Choroid plexus epithelial cell (primary cell): ENCODE data around the gene CRADD.

Experiments used
- DNase-seq: peaks from one replicate; pipeline ENCODE4 v3.0.0-alpha.2; 2010; ENCODE audit warnings: low read depth
- H3K4me3 ChIP-seq: 2 replicates; pipeline ENCODE4 v1.5.1; 2011; ENCODE audit warnings: low read depth, mild to moderate bottlenecking, control low read depth, low read length, moderate library complexity
- TF ChIP-seq, protein P1 (sequence below): conservative IDR thresholded peaks from 2 replicates; pipeline ENCODE4 v1.5.1; 2011; ENCODE audit warnings: low read depth, mild to moderate bottlenecking, control low read depth, inconsistent platforms, low read length, moderate library complexity

CRADD gene

GRCh38 chr12:93855261-93855660 is 178.1 kb downstream of the CRADD start:
- H3K4me3 ChIP-seq = no peak overlapping the region
- no peak for DNase-seq
- TF ChIP-seq, protein P1, sequence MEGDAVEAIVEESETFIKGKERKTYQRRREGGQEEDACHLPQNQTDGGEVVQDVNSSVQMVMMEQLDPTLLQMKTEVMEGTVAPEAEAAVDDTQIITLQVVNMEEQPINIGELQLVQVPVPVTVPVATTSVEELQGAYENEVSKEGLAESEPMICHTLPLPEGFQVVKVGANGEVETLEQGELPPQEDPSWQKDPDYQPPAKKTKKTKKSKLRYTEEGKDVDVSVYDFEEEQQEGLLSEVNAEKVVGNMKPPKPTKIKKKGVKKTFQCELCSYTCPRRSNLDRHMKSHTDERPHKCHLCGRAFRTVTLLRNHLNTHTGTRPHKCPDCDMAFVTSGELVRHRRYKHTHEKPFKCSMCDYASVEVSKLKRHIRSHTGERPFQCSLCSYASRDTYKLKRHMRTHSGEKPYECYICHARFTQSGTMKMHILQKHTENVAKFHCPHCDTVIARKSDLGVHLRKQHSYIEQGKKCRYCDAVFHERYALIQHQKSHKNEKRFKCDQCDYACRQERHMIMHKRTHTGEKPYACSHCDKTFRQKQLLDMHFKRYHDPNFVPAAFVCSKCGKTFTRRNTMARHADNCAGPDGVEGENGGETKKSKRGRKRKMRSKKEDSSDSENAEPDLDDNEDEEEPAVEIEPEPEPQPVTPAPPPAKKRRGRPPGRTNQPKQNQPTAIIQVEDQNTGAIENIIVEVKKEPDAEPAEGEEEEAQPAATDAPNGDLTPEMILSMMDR = no peak

GRCh38 chr12:93856611-93857010 is 179.4 kb downstream of the CRADD start:
- TF ChIP-seq, protein P1 = no peak
- no peak for DNase-seq

GRCh38 chr12:93857279-93857938 is 180.2 kb downstream of the CRADD start:
- DNase-seq = peak; percentile 58
- no peak overlapping the region for H3K4me3 ChIP-seq
- TF ChIP-seq, protein P1 = no peak

More at GRCh38 chr12:93856611-93857010, 179.4 kb downstream of the CRADD start:
- H3K4me3 ChIP-seq = no peak overlapping the region

- DNase-seq = peak; percentile 41
- no peak overlapping the region for H3K4me3 ChIP-seq
- TF ChIP-seq, protein P1 = no peak
Observed at GRCh38 chr12:93857991-93858447, 180.8 kb downstream of the CRADD start.

- H3K4me3 ChIP-seq = no peak overlapping the region
- TF ChIP-seq, protein P1 = no peak
- no peak for DNase-seq
Observed at GRCh38 chr12:93860668-93861373, 183.6 kb downstream of the CRADD start.

DNA sequence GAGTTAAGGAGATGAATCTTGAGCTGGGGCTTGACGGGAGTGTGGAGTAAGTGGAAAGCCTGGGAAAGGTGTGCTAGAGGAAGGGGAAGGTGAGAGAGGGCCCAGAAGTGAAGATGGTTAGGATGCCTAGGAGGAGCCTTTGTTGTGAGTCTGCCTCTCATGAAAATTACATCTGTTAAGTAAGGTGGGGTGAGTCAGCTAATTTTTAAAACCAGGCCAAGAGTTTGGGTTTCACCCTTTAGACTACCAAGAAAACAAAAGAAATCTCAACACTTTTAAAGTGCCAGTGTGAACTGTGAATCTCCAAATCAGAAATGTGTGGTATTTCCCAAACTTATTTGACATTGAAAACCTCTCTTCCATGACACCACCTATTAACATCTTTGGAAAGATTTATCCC is 185.2 kb downstream of the CRADD start:
- no peak for DNase-seq
- H3K4me3 ChIP-seq = no peak overlapping the region
- TF ChIP-seq, protein P1 = no peak
